Renal cortical epithelial cell (primary cell): ENCODE results near the gene FNDC7. TPM values are rescaled to one million over a fixed set of nuclear protein-coding genes. Genes with fewer than 3 reads are reported as not detected.
"Not testable (repeated sequence)": the region's sequence is repeated elsewhere in the genome, so short reads cannot be mapped to it uniquely, and the experiment has no call there.

Experiments used
- DNase-seq: peaks from one replicate; pipeline ENCODE4 v3.0.0-alpha.2; 2011; ENCODE audit warnings: low read depth
- total RNA-seq: library from RNA; depleted of rRNA; stranded (reverse); fragments of >200 nt; gene quantifications from 2 replicates; pipeline ENCODE4 v1.2.3, GENCODE V29; 2014

FNDC7 gene
- total RNA-seq, 1 donor from 2014 or later, result not detected

GRCh38 chr1:108734171-108734865 lies 21.6 kb downstream of the FNDC7 start:
- no peak for DNase-seq

DNA sequence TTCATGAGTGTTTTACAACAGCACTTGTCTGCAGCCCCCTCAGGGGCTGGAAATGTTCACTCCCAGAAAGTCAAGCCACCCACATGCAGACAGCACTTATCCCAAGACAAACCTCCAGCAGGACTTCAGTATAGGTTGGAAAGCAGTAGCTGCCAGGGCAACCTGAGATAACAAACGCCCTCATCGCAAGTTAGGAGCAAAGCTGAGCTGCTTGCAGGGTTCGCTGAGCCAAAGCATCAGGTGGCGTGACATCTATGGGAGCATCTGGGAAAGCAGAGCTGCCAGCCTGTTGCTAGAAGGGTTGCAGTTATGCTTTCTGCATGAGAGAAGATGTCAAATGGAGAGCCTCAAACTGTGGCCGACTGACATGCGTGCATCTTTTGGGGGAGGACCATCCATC lies 29.5 kb downstream of the FNDC7 start:
- DNase-seq, result no peak

- no peak for DNase-seq
Measured at GRCh38 chr1:108745980-108746381, 33.3 kb downstream of the FNDC7 start.

- DNase-seq, result peak; percentile 91
Measured at GRCh38 chr1:108746382-108747170, 33.9 kb downstream of the FNDC7 start, which contains the start of gene STXBP3. STXBP3 (plus strand) TSS chr1:108746674; CDS start chr1:108746738, 64 bp downstream.

DNA sequence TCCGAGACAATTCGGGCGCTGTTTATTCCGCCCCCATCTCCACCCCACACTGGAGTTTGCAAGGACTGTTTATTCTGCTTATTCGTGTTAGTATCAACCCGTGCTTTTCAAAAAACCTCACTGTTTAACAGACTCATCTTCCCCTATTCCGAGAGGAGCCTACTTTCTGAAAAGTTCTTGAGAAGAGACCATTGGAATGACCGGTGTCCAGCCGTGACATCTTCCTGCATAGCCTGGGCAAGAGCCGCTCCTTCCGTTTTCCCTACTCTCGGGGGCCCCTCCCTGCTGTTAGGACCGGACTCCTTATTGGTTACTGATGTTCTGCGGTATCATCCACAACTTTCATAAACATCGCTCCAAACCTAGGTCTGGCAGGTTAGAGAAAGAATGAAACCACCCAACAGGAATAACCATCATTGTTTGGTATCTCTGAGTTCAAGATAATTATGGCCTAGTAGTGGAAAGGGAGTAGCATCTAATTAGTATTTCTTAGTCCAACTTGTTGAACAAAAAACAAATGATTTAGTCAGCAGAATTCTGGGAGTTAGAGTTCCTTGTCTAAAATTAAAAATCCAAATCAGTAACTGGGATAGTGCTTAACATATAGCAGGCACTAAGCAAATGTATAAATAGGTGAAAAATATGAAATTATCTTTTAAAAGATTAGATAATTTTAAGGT lies 34.6 kb downstream of the FNDC7 start:
- peak; percentile 72 for DNase-seq

DNA sequence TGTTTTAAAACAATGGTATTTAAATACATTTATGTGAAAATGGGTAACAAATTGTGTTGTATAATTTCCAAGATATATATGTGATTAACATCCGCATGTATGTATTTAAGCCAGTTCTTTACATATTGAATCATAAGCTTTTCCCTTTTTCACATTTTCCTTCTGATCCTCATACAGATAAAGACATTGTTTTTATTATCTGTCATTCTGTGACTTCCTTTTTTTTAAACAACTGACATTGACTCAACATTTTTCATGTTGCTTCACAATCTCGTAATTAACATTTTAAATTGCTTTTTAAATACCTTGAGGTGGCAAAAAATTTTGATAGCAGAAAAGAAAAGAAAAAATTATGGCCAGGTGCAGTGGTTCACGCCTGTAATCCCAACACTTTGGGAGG lies 35.2 kb downstream of the FNDC7 start:
- no peak for DNase-seq

- no peak for DNase-seq
Measured at GRCh38 chr1:108749081-108749480, 36.4 kb downstream of the FNDC7 start.

- peak; percentile 89 for DNase-seq
Measured at GRCh38 chr1:108750476-108751181, 37.9 kb downstream of the FNDC7 start.

- no peak for DNase-seq
Measured at GRCh38 chr1:108753363-108753762, 40.7 kb downstream of the FNDC7 start.

DNA sequence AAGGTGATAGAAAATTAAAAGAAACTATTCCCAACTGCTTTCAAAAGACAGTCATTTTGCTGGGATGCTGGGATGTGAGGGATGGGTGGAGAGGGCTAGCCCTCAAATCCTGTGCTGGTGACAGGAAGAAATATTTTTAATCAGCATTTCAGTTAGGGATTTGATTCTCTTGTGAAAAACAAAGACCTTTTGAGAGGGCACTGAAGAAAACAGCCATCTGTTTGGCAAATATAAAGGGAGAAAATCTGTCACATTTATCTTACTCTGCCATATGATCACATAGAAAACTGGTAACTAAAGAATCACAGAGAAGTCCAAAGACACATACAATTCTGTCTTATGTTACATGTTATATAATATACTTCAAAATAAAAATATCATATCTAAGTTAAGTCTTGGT lies 46.1 kb downstream of the FNDC7 start:
- no peak for DNase-seq

DNA sequence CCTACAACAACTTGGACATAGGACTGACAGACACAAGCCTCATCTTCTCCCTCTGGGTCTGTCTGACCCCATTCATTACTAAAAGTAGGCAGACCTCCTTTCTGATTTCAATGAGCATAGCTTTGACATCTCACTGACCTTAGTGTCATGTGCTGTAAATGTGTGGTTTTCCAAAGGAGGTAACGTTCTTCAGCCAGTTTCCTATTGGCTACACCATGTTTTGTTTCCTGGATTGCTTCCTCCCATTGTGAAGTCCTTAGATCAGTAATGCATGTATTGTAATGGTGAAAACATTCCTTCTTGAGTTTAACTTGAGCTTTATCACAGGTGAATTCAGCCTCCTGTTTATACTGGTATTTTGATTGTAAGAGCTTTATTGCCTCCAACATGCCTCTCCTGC lies 54.4 kb downstream of the FNDC7 start:
- DNase-seq, result no peak

DNA sequence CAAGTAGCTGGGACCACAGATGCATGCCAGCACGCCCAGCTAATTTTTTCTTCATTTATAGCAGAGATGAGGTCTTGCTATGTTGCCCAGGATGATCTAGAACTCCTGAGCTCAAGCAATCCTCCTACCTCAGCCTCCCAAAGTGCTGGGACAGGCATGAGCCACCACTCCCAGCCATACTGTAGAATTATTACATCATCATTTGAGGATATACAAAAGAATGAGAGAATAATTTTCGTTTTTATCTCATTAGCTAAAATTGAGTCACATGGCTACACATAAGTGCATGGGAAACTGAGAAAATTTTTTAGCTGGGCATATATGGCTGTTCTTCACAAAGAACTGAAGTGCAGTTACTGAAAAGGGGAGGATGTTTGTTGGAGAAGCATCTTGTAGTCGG lies 55.0 kb downstream of the FNDC7 start:
- no peak for DNase-seq

GRCh38 chr1:108777839-108778238 lies 65.1 kb downstream of the FNDC7 start:
- no peak for DNase-seq

GRCh38 chr1:108779455-108779854 lies 66.7 kb downstream of the FNDC7 start:
- no peak for DNase-seq

DNA sequence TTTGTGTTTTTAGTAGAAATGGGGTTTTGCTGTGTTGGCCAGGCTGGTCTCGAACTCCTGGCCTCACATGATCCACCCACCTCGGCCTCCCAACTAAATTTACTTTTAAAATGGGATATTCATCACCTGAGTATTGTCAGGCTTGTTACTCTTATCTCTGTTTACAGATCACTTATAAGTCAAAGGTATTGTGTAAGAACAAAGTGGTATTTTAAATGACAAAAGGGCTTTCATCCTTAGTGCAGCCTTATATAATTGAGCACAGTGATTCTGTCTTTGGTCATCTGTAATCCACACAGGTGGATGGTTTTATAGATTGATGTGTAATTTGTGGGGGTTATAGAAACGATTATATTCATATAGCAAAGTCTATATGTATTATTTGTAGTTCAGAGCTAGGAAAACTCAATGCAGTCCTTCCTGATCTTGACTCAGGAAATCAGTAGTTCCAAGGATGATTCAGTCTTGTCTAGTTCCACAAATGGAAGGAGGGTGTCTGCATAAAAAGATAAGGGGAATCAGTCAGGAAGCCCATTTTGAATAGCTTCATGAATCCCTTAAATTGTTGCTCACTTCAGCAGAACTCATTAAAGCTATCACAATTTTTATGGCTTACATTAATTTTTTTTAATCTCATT lies 68.3 kb downstream of the FNDC7 start:
- no peak for DNase-seq

DNA sequence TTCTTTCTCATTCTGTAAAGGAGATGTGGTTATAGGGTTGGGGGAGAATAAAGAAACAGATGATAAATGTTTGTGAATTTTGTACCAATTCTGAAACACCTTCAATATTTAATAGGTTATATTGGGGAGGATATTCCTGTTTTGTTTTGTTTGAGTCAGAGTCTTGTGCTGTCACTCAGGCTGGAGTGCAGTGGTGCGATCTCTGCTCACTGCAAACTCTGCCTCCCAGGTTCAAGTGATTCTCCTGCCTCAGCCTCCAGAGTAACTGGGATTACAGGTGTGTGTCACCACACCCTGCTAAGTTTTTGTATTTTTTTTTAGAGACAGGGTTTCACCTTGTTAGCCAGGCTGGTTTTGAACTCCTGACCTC lies 68.9 kb downstream of the FNDC7 start:
- DNase-seq, result not testable (repeated sequence)

- no peak for DNase-seq
Measured at GRCh38 chr1:108785264-108785663, 72.6 kb downstream of the FNDC7 start.

DNA sequence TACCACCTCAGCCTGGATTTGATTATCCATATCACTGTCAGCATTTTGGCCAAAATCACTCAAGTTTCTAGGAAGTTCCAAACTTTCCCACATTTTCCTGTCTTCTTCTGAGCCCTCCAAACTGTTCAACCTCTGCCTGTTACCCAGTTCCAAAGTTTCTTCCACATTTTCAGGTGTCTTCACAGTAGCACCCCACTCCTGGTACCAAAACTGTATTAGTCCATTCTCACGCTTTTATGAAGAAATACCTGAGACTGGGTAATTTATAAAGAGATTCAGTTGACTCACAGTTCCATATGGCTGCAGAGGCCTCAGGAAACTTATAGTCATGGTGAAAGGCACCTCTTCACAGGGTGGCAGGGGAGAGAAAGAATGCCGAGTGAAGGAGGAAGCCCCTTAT lies 73.2 kb downstream of the FNDC7 start:
- DNase-seq, result no peak

- DNase-seq, result no peak
Measured at GRCh38 chr1:108791790-108792189, 79.1 kb downstream of the FNDC7 start.
